GM19455 (cell line): Measurements from ENCODE around the gene RFESD.

Source experiments
- ATAC-seq: cut with Tn5 transposase; IDR thresholded peaks from one replicate; pipeline ENCODE4 v1.9.1; 2021; ENCODE audit not compliant: unreplicated experiment

Gene RFESD

DNA sequence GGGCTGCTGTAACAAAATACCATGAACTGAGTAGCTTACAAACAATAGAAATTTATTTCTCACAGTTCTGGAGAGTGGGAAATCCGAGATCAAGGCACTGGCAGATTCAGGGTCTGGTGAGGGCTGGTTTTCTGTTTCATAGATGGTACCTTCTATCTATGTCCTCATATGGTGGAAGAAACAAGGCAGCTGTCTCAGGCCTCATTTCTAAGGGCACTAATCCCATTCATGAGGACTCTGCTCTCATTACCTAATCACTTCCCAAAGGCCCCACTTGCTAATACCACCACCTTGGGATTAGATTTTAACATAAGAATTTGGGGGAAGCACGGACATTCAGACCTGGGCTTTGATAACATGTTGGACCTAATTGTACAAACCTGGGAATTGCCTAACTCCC is 13.5 kb downstream of the RFESD start:
- no peak for ATAC-seq

- no peak for ATAC-seq
These were observed 16.4 kb downstream of the RFESD start for GRCh38 chr5:95662946-95663345.

GRCh38 chr5:95664204-95664786 is 17.7 kb downstream of the RFESD start:
- no peak for ATAC-seq

DNA sequence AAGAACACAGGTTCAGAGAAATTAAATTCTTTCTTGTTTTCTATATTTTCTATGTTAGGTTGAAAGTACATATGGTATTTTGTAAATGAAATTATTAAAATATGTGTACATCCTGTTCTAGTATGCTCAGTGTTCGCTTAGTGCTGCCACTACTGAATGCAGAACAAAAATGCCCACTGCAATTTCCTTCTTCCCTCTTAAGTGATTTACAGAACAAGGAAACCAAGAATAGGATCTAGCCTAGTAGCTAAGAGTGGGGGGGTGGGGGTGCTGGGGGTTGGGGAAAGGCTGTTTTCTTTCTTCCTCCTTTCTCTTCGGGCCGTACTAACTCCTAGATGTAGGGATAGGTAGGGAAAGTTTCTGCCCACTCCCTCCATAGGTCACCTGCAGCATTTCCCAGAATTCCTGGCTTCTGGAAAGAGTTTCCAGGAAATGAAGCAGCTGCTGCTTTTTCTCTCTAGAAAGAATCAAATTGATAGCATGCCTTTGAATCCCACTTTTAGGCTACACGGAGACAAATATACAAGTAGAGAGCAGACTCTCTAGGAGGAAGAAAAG is 20.6 kb downstream of the RFESD start:
- ATAC-seq = no peak

DNA sequence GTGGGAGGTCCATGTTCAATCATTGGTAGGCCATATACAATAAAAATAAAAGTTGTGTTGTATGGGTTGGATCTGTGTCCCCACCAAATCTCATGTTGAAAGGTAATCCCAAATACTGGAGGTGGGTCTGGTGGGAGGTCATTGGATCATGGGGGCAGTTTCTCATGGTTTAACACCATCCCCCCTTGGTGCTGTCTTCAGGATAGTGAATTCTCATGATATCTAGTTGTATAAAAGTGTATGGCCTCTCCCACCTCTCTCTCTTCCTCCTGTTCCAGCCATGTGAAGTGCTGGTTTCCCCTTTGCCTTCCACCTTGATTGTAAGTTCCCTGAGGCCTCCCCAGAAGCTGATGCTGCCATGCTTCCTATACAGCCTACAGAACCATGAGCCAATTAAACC is 21.1 kb downstream of the RFESD start:
- no peak for ATAC-seq

DNA sequence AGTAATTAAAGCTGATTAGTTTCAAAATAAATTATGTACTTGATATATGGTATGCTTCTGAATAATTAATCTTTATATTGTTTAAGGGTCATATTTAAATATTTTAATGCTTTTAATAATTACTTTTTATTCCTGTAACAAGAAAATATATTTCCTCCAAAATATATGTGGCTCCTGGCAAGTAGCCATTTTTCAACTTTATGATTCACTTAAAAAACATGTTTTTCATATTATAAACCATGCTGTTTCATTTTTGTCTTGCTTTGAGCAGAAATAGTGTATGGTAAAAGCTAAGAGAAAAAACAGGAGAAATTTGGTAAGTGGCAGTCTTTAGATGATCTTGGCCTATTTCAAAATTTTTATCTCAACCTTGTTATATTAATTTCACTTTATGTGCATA is 21.6 kb downstream of the RFESD start:
- no peak for ATAC-seq

DNA sequence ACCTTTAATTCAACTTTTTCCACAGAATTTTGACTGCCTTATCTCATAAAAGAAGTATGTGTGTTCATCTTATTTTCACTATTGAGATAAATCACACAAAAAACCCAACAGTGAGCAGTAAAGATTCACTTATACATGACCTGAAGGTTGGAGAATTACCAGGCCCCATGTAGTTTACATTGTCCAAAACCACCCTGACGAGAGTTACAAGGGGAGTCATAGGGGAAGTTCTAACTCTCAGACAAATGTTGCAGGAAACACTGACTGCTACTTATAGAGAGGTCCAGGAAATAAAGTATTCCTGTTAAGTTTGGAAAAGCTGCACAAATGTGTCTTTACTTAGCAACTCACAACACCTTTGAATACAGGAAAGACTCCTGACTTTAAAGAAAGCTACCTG is 22.2 kb downstream of the RFESD start:
- ATAC-seq = no peak

- ATAC-seq = no peak
These were observed 23.0 kb downstream of the RFESD start for GRCh38 chr5:95669540-95669939.

GRCh38 chr5:95669985-95670384 is 23.4 kb downstream of the RFESD start:
- ATAC-seq = no peak

- no peak for ATAC-seq
These were observed 24.0 kb downstream of the RFESD start for GRCh38 chr5:95670568-95670967.

DNA sequence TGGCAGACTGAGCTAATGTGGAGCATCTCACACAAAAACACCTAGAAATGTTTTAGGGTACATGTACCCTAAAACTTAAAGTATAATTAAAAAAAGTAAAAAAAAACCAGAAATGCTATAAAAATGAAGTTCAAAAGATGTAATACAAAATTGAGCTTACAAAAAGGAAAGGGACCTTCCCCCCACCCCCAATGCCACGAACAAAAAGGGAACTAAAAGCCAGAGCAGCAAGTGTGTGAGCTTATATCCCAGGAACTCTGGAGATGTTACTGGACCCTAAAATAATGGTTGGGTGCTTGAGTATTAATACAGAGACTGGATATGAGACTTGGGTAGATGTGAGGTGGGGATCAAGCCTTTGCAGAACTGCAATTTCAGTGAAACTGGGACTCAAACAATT is 25.2 kb downstream of the RFESD start:
- no peak for ATAC-seq

GRCh38 chr5:95672641-95673040 is 26.1 kb downstream of the RFESD start:
- no peak for ATAC-seq

GRCh38 chr5:95673081-95673480 is 26.5 kb downstream of the RFESD start:
- ATAC-seq = no peak

DNA sequence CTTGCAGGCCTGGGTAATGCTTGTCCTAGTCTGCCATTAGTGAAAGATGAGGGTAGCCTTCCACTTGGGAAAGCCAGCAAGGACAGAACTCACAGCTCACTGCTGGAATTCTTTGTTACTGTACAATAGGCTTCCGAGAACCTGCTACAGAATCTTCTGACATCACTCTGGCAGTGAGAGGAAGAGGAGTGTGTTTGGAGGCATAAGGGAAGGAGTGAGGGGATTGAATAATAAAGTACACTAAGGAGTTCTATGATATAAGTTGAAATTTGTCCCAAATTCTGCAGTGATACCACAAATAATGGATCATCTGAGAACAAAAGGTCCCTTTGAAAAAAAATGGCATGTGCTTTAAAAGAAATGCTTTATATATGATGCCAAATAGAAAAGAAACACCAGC is 36.3 kb downstream of the RFESD start, which contains the start of gene SPATA9:
SPATA9 (minus strand) TSS at position 101 of the 400 bp plus-strand sequence. CDS start 137 bp downstream, outside the sequence.
- no peak for ATAC-seq

- ATAC-seq = no peak
These were observed 37.8 kb downstream of the RFESD start for GRCh38 chr5:95684361-95684760.

GRCh38 chr5:95686651-95687050 is 40.1 kb downstream of the RFESD start:
- no peak for ATAC-seq

- no peak for ATAC-seq
These were observed 43.1 kb downstream of the RFESD start for GRCh38 chr5:95689680-95690079.

DNA sequence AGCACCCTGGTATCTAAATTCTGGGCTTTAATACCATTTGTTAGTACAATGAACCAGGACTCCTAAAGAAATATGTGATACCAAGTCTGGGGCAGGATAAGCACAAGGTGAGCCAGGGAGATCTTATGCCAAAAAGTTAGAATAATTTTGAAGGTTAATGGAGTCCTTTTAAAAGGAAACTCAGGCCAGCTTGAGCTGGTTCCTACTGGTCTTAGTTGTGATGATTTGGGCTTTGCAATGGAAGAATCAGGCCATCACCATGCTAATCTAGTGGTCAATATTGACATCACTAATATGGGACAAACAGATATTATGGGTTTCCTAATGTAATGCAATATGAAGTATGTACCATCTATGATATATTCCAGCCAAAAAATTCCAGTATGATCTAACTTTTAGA is 43.8 kb downstream of the RFESD start:
- ATAC-seq = no peak

- no peak for ATAC-seq
These were observed 51.5 kb downstream of the RFESD start for GRCh38 chr5:95697781-95698681.

DNA sequence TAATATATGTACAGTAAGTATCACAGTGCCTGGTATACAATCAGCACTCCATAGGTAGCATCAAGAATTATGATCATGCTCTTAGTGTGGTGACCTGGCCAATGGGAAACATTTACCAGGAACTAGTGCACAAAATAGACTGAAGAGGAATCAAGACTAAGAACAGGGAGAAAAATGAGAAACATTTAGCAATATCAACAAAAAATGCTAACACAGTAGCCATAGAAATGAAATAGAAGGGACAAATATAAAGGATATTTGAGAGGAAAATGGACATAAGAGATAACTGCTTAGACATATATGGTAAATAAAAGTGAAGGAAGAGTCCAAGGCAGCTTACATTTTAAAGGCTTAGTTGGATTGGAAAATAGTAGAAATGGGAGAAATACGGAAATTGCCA is 52.8 kb downstream of the RFESD start:
- no peak for ATAC-seq

DNA sequence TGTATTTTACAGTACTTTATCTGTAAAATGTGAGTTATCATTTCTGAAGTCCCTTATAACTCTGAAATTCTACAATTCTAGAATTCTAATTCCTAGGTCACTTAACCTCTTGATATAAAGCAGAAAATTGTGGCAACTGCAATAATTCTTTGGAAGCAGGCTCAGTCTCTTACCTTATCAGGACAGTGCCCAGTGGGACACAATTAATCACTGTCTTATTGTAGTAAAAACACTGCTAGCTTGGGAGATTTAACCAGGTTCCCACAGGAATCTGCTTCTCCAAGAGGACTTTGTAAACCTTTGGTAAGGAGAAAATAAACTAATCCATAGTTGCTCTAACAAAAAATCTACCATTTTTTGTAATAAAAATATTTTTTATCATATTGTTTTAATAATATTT is 54.5 kb downstream of the RFESD start:
- no peak for ATAC-seq

DNA sequence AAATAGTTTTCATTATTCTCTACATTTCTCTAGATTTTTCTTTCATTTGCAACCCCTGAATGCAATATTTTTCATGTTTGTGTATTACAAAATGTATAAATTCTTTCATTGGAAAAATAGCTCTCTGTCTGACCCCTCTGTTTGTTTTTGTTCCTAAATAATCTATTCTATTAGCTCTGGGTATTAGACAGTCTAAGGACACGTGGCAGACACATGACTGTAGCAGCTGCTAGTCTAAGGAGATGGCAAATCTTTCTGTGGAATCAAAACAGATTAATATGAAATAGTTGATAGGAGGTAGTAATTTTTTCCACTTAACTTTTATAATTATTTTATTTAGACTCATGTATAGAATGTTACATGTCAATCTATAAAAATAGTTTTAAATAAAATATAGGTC is 57.6 kb downstream of the RFESD start:
- ATAC-seq = no peak
